Activated CD4-positive, alpha-beta T cell treated with anti-CD3 and anti-CD28 coated beads, Interleukin-2, Interleukin-4, amounts not matched to agents 100 ng/mL and 50 ng/mL, durations not matched to agents 16 hours and 8 hours (primary cell): Measurements from ENCODE around the gene HLA-DQA1.
"Not testable (repeated sequence)": the region's sequence is repeated elsewhere in the genome, so short reads cannot be mapped to it uniquely, and the experiment has no call there.

Experiments
- DNase-seq: peaks from one replicate; pipeline ENCODE4 v3.0.0-alpha.2; 2020; ENCODE audit warnings: low spot score

HLA-DQA1 gene

GRCh38 chr6:32658268-32658897, 21.2 kb downstream of the HLA-DQA1 start:
- DNase-seq, result no peak

- no peak for DNase-seq
These were observed 22.8 kb downstream of the HLA-DQA1 start for GRCh38 chr6:32659856-32660595.

GRCh38 chr6:32662099-32662498, 24.9 kb downstream of the HLA-DQA1 start:
- DNase-seq, result no peak

GRCh38 chr6:32662836-32663235, 25.6 kb downstream of the HLA-DQA1 start:
- no peak for DNase-seq

GRCh38 chr6:32664354-32664753, 27.1 kb downstream of the HLA-DQA1 start:
- no peak for DNase-seq

GRCh38 chr6:32664827-32665362, 27.7 kb downstream of the HLA-DQA1 start:
- DNase-seq, result no peak

GRCh38 chr6:32665661-32666060, 28.5 kb downstream of the HLA-DQA1 start:
- no peak for DNase-seq

- peak; percentile 18 for DNase-seq
These were observed 29.5 kb downstream of the HLA-DQA1 start, which contains the start of gene HLA-DQB1 for GRCh38 chr6:32666420-32667300. HLA-DQB1 (minus strand) TSS chr6:32666657; CDS start chr6:32666607, 50 bp downstream.

- DNase-seq, result peak; percentile 63
These were observed 31.1 kb downstream of the HLA-DQA1 start for GRCh38 chr6:32668226-32668747.

GRCh38 chr6:32669240-32669639, 32.0 kb downstream of the HLA-DQA1 start:
- no peak for DNase-seq

GRCh38 chr6:32669893-32670292, 32.7 kb downstream of the HLA-DQA1 start:
- DNase-seq, result no peak

- DNase-seq, result not testable (repeated sequence)
These were observed 34.7 kb downstream of the HLA-DQA1 start for GRCh38 chr6:32671908-32672307.

- not testable (repeated sequence) for DNase-seq
These were observed 36.9 kb downstream of the HLA-DQA1 start for GRCh38 chr6:32674123-32674522.

- no peak for DNase-seq
These were observed 42.3 kb downstream of the HLA-DQA1 start for GRCh38 chr6:32679492-32679891.

- no peak for DNase-seq
These were observed 42.8 kb downstream of the HLA-DQA1 start for GRCh38 chr6:32680055-32680454.

GRCh38 chr6:32684246-32684645, 47.0 kb downstream of the HLA-DQA1 start:
- no peak for DNase-seq

- peak; percentile 91 for DNase-seq
These were observed 48.4 kb downstream of the HLA-DQA1 start for GRCh38 chr6:32685603-32686002.

- peak; percentile 60 for DNase-seq
These were observed 52.6 kb downstream of the HLA-DQA1 start for GRCh38 chr6:32689531-32690501.

GRCh38 chr6:32692019-32692418, 54.8 kb downstream of the HLA-DQA1 start:
- peak; percentile 79 for DNase-seq
